Urinary bladder (tissue), 4 donors: Measurements from ENCODE around the gene MYH14. TPM values are rescaled to one million over a fixed set of nuclear protein-coding genes. Genes with fewer than 3 reads are reported as not detected.
"Not testable (repeated sequence)": the region's sequence is repeated elsewhere in the genome, so short reads cannot be mapped to it uniquely, and the experiment has no call there.

ENCODE experiments used
- DNase-seq: peaks from one replicate; pipeline ENCODE4 v3.0.0-alpha.2; 2015; ENCODE audit errors: extremely low spot score
- H3K27ac ChIP-seq: one replicate; pipeline ENCODE4 v1.5.1; 2013; ENCODE audit warnings: low read depth, mild to moderate bottlenecking, moderate library complexity
- H3K36me3 ChIP-seq: one replicate; pipeline ENCODE4 v1.6.1; 2013; ENCODE audit warnings: mild to moderate bottlenecking, moderate library complexity; ENCODE audit not compliant: insufficient read depth
- H3K4me1 ChIP-seq: one replicate; pipeline ENCODE4 v1.6.1; 2013; ENCODE audit warnings: mild to moderate bottlenecking, moderate library complexity; ENCODE audit not compliant: insufficient read depth
- H3K4me3 ChIP-seq: one replicate; pipeline ENCODE4 v1.5.1; 2013; ENCODE audit warnings: low read depth, low read length
- WGBS: extraction: QIAGEN DNeasy Blood & Tissue Kit; methylation state at CpG from one replicate; pipeline ENCODE4 v1.1.7; 2013; 5-methylcytosine and 5-hydroxymethylcytosine counted together
- polyA plus RNA-seq: library from polyadenylated mRNA; stranded (reverse); fragments of 200-250 nt; gene quantifications from one replicate; pipeline ENCODE4 v1.2.3, GENCODE V29; 2013
- total RNA-seq: library from RNA; depleted of rRNA; stranded (reverse); fragments of >200 nt; gene quantifications from one replicate; pipeline ENCODE4 v1.2.3, GENCODE V29; 2014
- donor health status: healthy with polysubstance abuse.
- donor health status: healthy.

Gene MYH14
- total and polyA plus RNA-seq, 2 donors, result 7.0 to 15.5 TPM

DNA sequence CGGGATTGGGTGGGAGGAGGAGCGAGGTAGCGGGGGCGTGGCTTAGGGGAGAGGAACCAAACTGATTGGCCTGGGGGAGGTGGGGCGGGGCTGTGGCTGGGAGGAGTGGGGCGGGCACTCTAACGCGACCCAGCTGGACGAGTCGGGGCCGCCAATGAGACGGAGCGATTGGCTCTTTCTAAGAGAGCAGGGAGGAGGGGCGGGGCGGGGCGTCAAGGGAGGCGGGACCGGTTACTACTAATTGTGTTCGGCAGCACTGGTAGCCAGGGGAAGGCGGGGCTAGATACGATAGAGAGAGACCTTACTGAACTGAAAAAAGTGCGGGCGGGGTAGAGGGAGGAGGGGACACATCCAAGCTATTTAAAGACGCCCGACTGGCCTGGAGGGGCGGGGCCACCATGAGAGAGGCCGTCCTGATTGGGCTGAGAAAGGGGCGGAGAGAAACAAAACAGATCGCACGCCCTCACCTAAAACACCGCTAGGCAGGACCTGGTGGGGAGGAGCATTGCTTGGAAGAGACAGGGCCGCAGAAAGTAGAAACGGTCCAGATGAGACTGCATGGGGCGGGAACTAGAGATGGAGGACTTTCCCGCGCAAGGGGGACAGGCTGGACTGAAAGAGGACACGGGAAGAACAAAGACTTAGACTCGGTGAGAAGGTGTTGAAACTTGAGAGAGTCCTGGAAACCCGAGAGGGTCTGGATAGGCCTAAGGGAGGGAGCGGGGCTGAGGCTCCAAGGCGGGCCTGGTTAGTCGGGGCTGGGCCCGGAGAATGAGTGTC, 125.9 kb downstream of the MYH14 start, which contains the start of gene KCNC3:
Gene KCNC3, minus strand, starts transcription at position 232 of the 780 bp plus-strand sequence. CDS start 295 bp downstream, outside the sequence.
- peak; percentile 97 for DNase-seq
- Histone ChIP-seq H3K27ac (no peak within 1 kb of the TSS), H3K4me1 (no peaks in the 10 kb centered on the region), H3K4me3 (peak within 1 kb of the TSS; percentile 33), H3K36me3 (no peaks in the 10 kb centered on the region)
- WGBS, result 2% methylated on average over 43 of the region's 43 CpGs

DNA sequence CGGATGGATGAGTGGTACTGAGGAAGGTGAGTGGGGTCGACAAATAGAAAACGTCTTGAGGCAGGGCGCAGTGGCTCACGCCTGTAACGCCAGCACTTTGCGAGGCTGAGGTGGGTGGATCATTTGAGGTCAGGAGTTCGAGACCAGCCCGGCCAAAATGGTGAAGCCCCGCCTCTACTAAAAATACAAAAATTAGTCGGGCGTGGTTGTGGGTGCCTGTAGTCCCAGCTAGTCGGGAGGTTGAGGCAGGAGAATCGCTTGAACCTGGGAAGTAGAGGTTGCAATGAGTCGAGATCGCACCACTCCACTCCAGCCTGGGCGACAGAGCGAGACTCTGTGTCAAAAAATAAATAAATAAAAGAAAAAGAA, 126.5 kb downstream of the MYH14 start:
- H3K36me3 ChIP-seq, H3K4me1 ChIP-seq, DNase-seq, H3K4me3 ChIP-seq, H3K27ac ChIP-seq: not testable (repeated sequence)
- WGBS, result 12% methylated on average over 18 of the region's 18 CpGs

DNA sequence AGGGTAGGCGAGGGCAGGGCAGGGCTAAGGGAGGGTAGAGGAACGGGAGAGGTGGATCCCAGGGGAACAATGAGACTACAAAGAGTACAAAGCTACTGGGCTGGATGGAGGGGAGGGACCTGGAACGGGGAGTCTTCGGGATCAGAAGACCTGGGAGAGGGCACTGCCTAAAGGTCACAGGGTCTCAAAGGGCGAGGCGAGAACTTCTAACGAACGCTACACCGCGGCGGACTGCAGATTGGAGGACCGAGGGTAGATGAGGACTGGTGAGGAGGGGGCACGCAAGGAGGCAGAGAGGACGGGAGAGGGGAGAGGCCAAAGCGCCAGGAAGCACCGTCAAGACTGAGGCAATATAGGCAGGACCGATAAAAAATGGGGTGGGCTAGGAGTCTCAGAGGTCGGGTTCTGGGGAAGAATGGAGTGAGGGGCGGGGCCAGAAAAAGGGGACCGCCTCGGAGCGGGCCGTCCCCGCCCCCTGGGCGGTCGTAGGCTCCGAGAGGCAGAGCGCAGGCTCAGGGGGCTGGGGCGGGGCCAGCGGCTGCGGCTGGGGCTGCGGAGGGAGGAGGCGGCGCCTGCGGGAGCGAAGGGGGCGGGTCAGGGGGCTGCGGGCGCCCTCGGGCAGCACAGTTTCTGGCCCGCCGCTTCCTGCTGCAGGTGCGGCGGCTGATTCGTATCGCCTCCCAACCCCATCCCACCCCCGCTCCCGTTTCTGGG, 127.1 kb downstream of the MYH14 start:
- H3K36me3 ChIP-seq, result no peaks in the 10 kb centered on the region
- H3K27ac ChIP-seq, result no peak overlapping the region
- DNase-seq, result peak; percentile 54
- H3K4me1 ChIP-seq, result no peaks in the 10 kb centered on the region
- WGBS, result 2% methylated on average over 48 of the region's 48 CpGs
- peak overlapping the region; percentile 14 for H3K4me3 ChIP-seq

- no peaks in the 10 kb centered on the region for H3K36me3 ChIP-seq
- H3K4me1 ChIP-seq, result no peaks in the 10 kb centered on the region
- DNase-seq, result no peak
- WGBS, result 12% methylated on average over 10 of the region's 10 CpGs
- no peak overlapping the region for H3K27ac ChIP-seq
- H3K4me3 ChIP-seq, result no peak overlapping the region
Measured at GRCh38 chr19:50331221-50331993, 128.0 kb downstream of the MYH14 start.

DNA sequence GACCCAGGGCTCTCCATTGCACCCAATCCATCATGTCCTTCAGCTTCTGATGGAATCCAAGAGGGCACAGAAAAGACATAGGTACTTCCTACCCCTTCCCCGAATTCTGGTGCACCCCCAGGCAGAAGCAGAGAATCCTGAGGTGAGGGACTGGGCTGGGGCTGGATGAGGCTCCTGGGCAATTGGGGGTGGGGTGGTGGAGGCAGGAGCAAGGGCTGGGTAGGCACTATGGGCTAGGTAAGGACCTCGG, 128.5 kb downstream of the MYH14 start:
- Histone ChIP-seq H3K36me3 (no peaks in the 10 kb centered on the region), H3K4me3 (no peak overlapping the region), H3K4me1 (no peaks in the 10 kb centered on the region), H3K27ac (no peak overlapping the region)
- WGBS, result 9% methylated on average over 2 of the region's 2 CpGs
- DNase-seq, result no peak

- no peaks in the 10 kb centered on the region for H3K4me1 ChIP-seq
- no peak overlapping the region for H3K27ac ChIP-seq
- no peak overlapping the region for H3K4me3 ChIP-seq
- H3K36me3 ChIP-seq, result no peaks in the 10 kb centered on the region
- 6% methylated on average over 20 of the region's 20 CpGs for WGBS
- no peak for DNase-seq
Measured at GRCh38 chr19:50332244-50333038, 129.0 kb downstream of the MYH14 start.

GRCh38 chr19:50333235-50333736, 129.9 kb downstream of the MYH14 start:
- no peak overlapping the region for H3K4me3 ChIP-seq
- WGBS, result under 1% methylated on average over 34 of the region's 34 CpGs
- DNase-seq, result peak; percentile 89
- H3K4me1 ChIP-seq, result no peaks in the 10 kb centered on the region
- no peaks in the 10 kb centered on the region for H3K36me3 ChIP-seq
- H3K27ac ChIP-seq, result no peak overlapping the region

DNA sequence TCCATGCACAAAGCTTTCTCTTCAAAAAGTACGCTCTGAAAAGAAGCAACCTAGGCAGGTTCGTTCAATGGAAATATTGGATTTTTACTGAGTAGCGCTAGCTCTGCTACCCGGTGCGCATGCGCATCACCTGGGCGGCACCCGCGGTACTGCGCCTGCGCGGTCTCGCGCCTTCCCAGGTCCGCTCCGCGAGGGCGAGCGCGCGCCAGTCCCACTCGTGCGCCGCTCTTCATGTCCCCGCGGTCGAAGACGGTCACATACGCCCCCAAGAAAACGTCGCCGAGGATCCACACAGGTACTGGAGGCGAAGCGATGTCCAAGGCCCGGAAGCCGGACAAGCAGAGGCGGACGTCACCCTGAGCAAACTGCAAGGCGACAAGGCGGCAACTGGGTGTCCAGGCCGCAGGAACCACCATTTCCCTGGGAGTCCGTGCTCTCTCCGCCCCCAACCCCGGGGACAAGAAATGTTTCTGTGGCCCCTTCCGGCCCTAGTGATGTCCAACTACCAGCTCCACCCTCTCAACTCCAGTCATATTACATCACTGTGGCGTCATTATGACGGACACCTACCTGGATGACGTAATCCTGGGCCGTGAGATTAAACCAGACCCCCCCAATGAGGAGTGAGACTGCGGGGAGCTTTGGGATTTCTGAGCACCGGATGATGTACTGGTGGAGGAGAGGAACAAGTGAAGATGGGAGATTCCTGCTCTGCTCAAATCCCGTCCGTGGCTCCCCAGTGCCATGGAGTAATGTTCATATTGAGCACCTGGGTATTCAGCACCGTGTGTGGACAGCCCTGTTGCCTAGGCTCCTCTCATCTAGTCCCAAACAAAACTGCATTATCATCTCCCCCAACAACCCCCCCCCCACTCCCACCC, 130.6 kb downstream of the MYH14 start:
- peak overlapping the region; percentile 26 for H3K27ac ChIP-seq
- H3K4me1 ChIP-seq, result no peaks in the 10 kb centered on the region
- 11% methylated on average over 54 of the region's 54 CpGs for WGBS
- no peak for DNase-seq
- no peak overlapping the region for H3K4me3 ChIP-seq
- no peaks in the 10 kb centered on the region for H3K36me3 ChIP-seq

DNA sequence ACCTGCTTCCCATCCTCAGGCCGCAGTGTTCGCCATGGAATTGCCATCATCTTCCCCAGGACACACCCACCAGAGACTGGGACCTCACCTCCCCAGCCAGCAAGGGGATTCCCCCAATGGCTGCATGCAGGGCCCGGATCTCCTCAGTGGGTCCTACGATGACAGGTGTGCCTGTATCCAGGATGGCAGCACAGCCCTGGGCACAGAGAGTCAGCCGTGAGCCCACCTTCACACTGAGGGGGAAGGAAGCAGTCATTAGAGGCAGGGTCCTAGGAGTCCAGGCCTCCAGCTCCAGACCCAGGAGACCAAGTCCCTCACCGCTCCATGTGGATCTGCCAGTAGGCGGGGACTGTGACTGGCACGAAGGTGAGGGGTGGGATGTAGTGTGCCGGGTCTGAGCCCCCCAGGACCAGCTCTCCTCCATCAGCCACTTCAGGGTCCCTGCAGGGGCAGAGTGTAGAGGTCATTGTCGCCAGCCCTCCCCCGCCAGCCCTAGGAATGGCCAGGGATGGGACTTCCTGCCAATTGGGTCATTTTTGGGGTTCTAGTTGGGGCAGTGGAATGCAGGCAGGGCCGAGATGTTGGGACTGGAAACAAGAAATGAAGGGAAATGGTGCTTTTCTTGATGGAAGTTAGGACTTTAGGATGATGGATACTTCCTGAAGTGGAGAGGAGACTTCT, 131.5 kb downstream of the MYH14 start:
- Histone ChIP-seq H3K27ac (no peak overlapping the region), H3K36me3 (no peaks in the 10 kb centered on the region), H3K4me3 (no peak overlapping the region), H3K4me1 (no peaks in the 10 kb centered on the region)
- WGBS, result 94% methylated on average over 12 of the region's 12 CpGs
- DNase-seq, result no peak

DNA sequence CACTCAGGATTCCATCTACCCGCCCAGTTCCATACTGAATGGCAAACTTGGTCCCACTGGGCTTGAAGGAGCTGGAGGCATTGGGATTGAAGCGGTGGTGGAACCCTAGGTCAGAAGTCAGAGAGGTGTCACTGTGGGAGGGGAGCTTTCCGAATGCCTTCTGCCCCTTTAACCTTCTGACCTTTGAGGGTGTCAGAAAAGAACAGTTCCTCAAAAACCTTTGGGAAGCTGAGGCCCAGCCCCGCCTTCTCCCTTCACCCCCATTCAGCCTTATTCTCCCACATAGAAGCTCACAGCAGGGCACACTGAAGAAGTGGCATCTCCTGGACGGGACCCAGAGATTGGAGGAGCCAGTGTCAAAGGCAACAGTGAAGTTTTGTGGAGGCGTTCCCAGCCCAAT, 133.6 kb downstream of the MYH14 start:
- 83% methylated on average over 6 of the region's 6 CpGs for WGBS
- DNase-seq, H3K36me3 ChIP-seq: not testable (repeated sequence)

DNA sequence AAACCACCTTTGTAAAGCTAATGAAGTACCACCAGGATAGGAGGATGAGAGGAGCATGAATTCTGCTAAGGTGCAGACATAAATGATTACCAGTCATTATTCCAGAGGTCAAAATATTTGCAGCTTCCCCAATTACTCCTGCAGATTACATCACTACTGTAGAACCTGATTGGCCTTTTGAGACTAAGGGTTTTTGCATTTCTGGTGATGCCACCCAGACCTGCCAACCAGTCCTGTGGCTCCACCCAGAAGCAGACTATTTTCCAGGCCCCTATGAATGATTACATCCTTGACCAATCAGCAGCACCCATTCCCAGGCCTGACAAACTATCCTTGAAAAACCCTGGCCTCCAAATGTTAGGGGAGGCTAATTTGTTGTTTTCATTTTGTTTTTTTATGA, 136.9 kb downstream of the MYH14 start:
- no peaks in the 10 kb centered on the region for H3K4me1 ChIP-seq
- H3K4me3 ChIP-seq, result no peak overlapping the region
- no peaks in the 10 kb centered on the region for H3K36me3 ChIP-seq
- DNase-seq, result no peak
- no peak overlapping the region for H3K27ac ChIP-seq

More for the DNA sequence above, 133.6 kb downstream of the MYH14 start:
- H3K4me3 ChIP-seq, H3K4me1 ChIP-seq, H3K27ac ChIP-seq: not testable (repeated sequence)

GRCh38 chr19:50341091-50341564, 137.7 kb downstream of the MYH14 start:
- 88% methylated on average over 3 of the region's 3 CpGs for WGBS
- no peaks in the 10 kb centered on the region for H3K36me3 ChIP-seq
- no peak overlapping the region for H3K4me3 ChIP-seq
- H3K27ac ChIP-seq, result no peak overlapping the region
- no peaks in the 10 kb centered on the region for H3K4me1 ChIP-seq
- no peak for DNase-seq
